Spleen (tissue), 7 donors: ENCODE measurements around the gene WDR77.

Source experiments
- POLR2A ChIP-seq, 3 donors: fragments of 450-650 bp; IDR thresholded peaks; one replicate each; pipeline ENCODE4 v1.5.1; 2017; ENCODE audit warnings: antibody characterized with exemption in 3 of 3, mild to moderate bottlenecking in 1 of 3
- TF ChIP-seq, protein P1 (sequence below), 11 experiments: fragments of 200-600 bp in 7 of 11; fragments of 450-650 bp in 4 of 11; sonication (generic) in 4 of 11; IDR thresholded peaks in 8 of 11; conservative IDR thresholded peaks in 3 of 11; 1 replicate in 7 of 11; 2 replicates in 4 of 11; pipeline versions ENCODE4 v1.4.0 to v1.8.0; 2016 to 2021; ENCODE audit warnings: antibody characterized with exemption in 11 of 11, inconsistent platforms in 4 of 11, mild to moderate bottlenecking in 1 of 11
- donor health status: DM: no; HTN: no; CAD: no; lungs with moderate emphysema.
- donor health status: DM: no; HTN: no; CAD: no.
- donor health status: DM: no; HTN: no; CAD: no.

DNA sequence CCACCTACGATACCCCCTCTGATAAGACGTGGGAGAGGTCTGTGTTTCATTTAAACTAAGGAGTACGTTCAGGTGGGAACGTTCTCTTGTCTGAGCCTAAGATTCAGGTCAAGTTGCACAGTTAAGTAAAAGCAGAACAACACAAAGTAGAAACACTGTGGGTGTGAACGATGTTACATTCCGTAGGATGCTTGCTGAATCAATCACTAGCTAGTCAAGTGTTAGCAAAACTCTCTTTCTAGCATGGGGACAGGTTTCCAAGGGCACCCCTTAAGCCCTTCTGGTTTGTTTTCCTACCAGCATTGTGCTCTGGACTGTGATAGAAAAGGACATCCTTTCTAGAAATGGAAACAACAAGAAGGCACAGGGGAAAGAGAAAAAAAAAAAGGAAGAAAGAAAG, 38.1 kb upstream of the WDR77 start:
- TF ChIP-seq, protein P1, sequence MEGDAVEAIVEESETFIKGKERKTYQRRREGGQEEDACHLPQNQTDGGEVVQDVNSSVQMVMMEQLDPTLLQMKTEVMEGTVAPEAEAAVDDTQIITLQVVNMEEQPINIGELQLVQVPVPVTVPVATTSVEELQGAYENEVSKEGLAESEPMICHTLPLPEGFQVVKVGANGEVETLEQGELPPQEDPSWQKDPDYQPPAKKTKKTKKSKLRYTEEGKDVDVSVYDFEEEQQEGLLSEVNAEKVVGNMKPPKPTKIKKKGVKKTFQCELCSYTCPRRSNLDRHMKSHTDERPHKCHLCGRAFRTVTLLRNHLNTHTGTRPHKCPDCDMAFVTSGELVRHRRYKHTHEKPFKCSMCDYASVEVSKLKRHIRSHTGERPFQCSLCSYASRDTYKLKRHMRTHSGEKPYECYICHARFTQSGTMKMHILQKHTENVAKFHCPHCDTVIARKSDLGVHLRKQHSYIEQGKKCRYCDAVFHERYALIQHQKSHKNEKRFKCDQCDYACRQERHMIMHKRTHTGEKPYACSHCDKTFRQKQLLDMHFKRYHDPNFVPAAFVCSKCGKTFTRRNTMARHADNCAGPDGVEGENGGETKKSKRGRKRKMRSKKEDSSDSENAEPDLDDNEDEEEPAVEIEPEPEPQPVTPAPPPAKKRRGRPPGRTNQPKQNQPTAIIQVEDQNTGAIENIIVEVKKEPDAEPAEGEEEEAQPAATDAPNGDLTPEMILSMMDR (IDR thresholded peaks at IDR 0.05 in 8 of 11, conservative IDR thresholded peaks at IDR 0.05 in 3 of 11) = no peak
- no peak for TF ChIP-seq POLR2A (IDR thresholded peaks at IDR 0.05)
